ENCODE measurements around the gene MTUS2. TPM values are rescaled to one million over a fixed set of nuclear protein-coding genes. Genes with fewer than 3 reads are reported as not detected.

MTUS2 gene
- total and polyA plus RNA-seq, 2 experiments from 2014 or later = 0.27 to 0.38 TPM

DNA sequence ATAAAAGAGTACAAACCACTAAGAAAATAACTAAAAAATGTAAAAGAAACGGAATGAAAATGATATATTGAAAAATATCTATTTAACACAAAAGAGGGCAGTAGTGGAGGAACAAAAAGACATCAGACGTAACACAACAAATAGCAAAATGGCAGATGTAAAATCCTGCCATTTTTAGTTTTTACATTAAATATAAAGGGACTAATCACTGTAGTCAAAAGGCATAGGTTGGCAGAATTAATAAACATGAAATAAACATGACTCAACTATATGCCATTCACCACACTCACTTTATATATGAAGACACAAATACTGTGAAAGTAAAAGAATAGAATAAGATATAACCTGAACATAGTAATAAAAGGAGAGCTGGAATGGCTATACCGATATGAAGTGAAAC, 11.0 kb downstream of the MTUS2 start:
- Mint-ChIP-seq H3K4me1 (no peaks in the 10 kb centered on the region), H3K4me3 (no peak overlapping the region), H3K36me3 (ENCODE audit: low read depth) (peaks cover 20% of the 10 kb centered on the region; the same call in 2 of the 3 replicates), H3K27ac (no peak overlapping the region), H3K9me3 (peaks cover 47% of the 10 kb centered on the region), H3K27me3 (ENCODE audit: insufficient read depth, low read depth, poor library complexity) (peaks cover 4% of the 10 kb centered on the region)
- Histone ChIP-seq H3K79me2 (replicated peaks; ENCODE audit: insufficient read depth) (no peaks in the 10 kb centered on the region), H2AFZ (no peak overlapping the region), H3F3A (replicated peaks; ENCODE audit: low read depth) (no peaks in the 10 kb centered on the region), H3K4me3 (no peak overlapping the region), H3K4me2 (no peak overlapping the region), H3K4me1 (ENCODE audit: insufficient read depth) (no peaks in the 10 kb centered on the region), H4K20me1 (replicated peaks; ENCODE audit: insufficient read depth) (no peaks in the 10 kb centered on the region), H3K27me3 (ENCODE audit: insufficient read depth) (no peaks in the 10 kb centered on the region), H3K36me3 (ENCODE audit: insufficient read depth) (no peaks in the 10 kb centered on the region), H3K9me2 (ENCODE audit: insufficient read depth) (no peaks in the 10 kb centered on the region; the same call in 1 of the 2 replicates), H3K27ac (ENCODE audit: low read depth) (no peak overlapping the region)
- TF ChIP-seq JUNB (IDR thresholded peaks at IDR 0.05; ENCODE audit: unreplicated experiment) (no peak), CREB1 (CRISPR knock-in tag; IDR thresholded peaks at IDR 0.05; ENCODE audit: low read depth) (no peak)
- TF ChIP-seq, protein P1, sequence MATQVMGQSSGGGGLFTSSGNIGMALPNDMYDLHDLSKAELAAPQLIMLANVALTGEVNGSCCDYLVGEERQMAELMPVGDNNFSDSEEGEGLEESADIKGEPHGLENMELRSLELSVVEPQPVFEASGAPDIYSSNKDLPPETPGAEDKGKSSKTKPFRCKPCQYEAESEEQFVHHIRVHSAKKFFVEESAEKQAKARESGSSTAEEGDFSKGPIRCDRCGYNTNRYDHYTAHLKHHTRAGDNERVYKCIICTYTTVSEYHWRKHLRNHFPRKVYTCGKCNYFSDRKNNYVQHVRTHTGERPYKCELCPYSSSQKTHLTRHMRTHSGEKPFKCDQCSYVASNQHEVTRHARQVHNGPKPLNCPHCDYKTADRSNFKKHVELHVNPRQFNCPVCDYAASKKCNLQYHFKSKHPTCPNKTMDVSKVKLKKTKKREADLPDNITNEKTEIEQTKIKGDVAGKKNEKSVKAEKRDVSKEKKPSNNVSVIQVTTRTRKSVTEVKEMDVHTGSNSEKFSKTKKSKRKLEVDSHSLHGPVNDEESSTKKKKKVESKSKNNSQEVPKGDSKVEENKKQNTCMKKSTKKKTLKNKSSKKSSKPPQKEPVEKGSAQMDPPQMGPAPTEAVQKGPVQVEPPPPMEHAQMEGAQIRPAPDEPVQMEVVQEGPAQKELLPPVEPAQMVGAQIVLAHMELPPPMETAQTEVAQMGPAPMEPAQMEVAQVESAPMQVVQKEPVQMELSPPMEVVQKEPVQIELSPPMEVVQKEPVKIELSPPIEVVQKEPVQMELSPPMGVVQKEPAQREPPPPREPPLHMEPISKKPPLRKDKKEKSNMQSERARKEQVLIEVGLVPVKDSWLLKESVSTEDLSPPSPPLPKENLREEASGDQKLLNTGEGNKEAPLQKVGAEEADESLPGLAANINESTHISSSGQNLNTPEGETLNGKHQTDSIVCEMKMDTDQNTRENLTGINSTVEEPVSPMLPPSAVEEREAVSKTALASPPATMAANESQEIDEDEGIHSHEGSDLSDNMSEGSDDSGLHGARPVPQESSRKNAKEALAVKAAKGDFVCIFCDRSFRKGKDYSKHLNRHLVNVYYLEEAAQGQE (IDR thresholded peaks at IDR 0.05; ENCODE audit: unreplicated experiment) = no peak
- ATAC-seq = no peak
- no peak for DNase-seq (ENCODE audit: low spot score)

DNA sequence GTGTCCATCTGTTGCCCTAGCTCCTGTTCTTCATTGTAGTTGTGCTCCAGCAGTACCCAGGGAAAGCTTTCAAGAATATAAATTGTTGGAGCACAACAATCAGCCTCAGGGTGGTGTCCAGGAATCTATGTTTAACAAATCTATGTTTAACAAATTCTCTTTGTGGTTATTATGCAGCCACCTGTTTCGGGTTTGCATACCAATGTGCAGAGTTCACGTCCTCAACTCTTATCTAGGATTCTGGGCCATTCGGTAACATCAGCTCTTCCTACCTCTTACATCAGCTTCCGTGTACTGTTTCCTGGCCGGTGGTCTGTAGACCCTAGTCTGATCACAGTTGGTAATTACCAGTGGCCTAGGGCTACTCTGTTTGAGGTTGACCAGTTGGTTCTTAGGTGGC, 17.0 kb downstream of the MTUS2 start:
- Histone ChIP-seq H3K27ac (ENCODE audit: low read depth) (no peak overlapping the region), H3K36me3 (ENCODE audit: insufficient read depth) (no peaks in the 10 kb centered on the region), H3K79me2 (replicated peaks; ENCODE audit: insufficient read depth) (no peaks in the 10 kb centered on the region), H3F3A (replicated peaks; ENCODE audit: low read depth) (no peaks in the 10 kb centered on the region), H3K9me2 (ENCODE audit: insufficient read depth) (peaks cover 5% of the 10 kb centered on the region; the same call in 1 of the 2 replicates), H2AFZ (no peak overlapping the region), H3K4me2 (no peak overlapping the region), H3K4me3 (no peak overlapping the region), H3K4me1 (ENCODE audit: insufficient read depth) (no peaks in the 10 kb centered on the region), H3K27me3 (ENCODE audit: insufficient read depth) (no peaks in the 10 kb centered on the region), H4K20me1 (replicated peaks; ENCODE audit: insufficient read depth) (no peaks in the 10 kb centered on the region)
- no peak overlapping the region for H3K27ac Mint-ChIP-seq
- no peaks in the 10 kb centered on the region for H3K4me1 Mint-ChIP-seq
- H3K4me3 Mint-ChIP-seq = no peak overlapping the region
- no peaks in the 10 kb centered on the region; the same call in 2 of the 3 replicates for H3K9me3 Mint-ChIP-seq
- ATAC-seq (no peak), DNase-seq (ENCODE audit: low spot score) (no peak)
- H3K36me3 Mint-ChIP-seq (ENCODE audit: low read depth) = no peaks in the 10 kb centered on the region
- TF ChIP-seq, protein P2, sequence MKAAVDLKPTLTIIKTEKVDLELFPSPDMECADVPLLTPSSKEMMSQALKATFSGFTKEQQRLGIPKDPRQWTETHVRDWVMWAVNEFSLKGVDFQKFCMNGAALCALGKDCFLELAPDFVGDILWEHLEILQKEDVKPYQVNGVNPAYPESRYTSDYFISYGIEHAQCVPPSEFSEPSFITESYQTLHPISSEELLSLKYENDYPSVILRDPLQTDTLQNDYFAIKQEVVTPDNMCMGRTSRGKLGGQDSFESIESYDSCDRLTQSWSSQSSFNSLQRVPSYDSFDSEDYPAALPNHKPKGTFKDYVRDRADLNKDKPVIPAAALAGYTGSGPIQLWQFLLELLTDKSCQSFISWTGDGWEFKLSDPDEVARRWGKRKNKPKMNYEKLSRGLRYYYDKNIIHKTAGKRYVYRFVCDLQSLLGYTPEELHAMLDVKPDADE (IDR thresholded peaks at IDR 0.05) = no peak
- no peak for TF ChIP-seq JUNB (IDR thresholded peaks at IDR 0.05; ENCODE audit: unreplicated experiment)
- TF ChIP-seq, protein P3, sequence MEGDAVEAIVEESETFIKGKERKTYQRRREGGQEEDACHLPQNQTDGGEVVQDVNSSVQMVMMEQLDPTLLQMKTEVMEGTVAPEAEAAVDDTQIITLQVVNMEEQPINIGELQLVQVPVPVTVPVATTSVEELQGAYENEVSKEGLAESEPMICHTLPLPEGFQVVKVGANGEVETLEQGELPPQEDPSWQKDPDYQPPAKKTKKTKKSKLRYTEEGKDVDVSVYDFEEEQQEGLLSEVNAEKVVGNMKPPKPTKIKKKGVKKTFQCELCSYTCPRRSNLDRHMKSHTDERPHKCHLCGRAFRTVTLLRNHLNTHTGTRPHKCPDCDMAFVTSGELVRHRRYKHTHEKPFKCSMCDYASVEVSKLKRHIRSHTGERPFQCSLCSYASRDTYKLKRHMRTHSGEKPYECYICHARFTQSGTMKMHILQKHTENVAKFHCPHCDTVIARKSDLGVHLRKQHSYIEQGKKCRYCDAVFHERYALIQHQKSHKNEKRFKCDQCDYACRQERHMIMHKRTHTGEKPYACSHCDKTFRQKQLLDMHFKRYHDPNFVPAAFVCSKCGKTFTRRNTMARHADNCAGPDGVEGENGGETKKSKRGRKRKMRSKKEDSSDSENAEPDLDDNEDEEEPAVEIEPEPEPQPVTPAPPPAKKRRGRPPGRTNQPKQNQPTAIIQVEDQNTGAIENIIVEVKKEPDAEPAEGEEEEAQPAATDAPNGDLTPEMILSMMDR (conservative IDR thresholded peaks at IDR 0.05; ENCODE audit: low read depth in 2 of 2) = no peak
- TF ChIP-seq ZNF114 (CRISPR knock-in tag; IDR thresholded peaks at IDR 0.05) = no peak
- no peak for TF ChIP-seq POLR2AphosphoS5 (IDR thresholded peaks at IDR 0.05; ENCODE audit: low read depth)
- TF ChIP-seq CREB1 (CRISPR knock-in tag; IDR thresholded peaks at IDR 0.05; ENCODE audit: low read depth) = no peak
- peaks cover 1% of the 10 kb centered on the region for H3K27me3 Mint-ChIP-seq (ENCODE audit: insufficient read depth, low read depth, poor library complexity)
